PFSK-1 (cell line): Measurements from ENCODE around the gene NUP133. TPM values are rescaled to one million over a fixed set of nuclear protein-coding genes. Genes with fewer than 3 reads are reported as not detected.

Source experiments
- FOXP2 ChIP-seq: optimal IDR thresholded peaks from 2 replicates; pipeline ENCODE3; 2011; ENCODE audit warnings: borderline replicate concordance, control low read depth, inconsistent platforms; ENCODE audit not compliant: insufficient read depth; ENCODE audit errors: extremely low read length, extremely low read depth
- POLR2AphosphoS5 ChIP-seq: IDR thresholded peaks from 2 replicates; pipeline ENCODE4 v1.6.1; 2012; ENCODE audit warnings: low read depth, mild to moderate bottlenecking, control low read depth, low read length, moderate library complexity
- REST ChIP-seq, 2 experiments: IDR thresholded peaks; 2 replicates each; pipeline versions ENCODE4 v1.6.1 to v1.8.0; 2011 to 2012; ENCODE audit warnings: low read depth in 2 of 2, low read length in 2 of 2, control low read depth in 1 of 2, inconsistent platforms in 1 of 2, mild to moderate bottlenecking in 1 of 2, moderate library complexity in 1 of 2; ENCODE audit not compliant: insufficient read depth in 1 of 2
- SIN3A ChIP-seq: IDR thresholded peaks from 2 replicates; pipeline ENCODE4 v1.6.1; 2012; ENCODE audit warnings: mild to moderate bottlenecking, low read length, moderate library complexity, borderline replicate concordance; ENCODE audit not compliant: insufficient read depth
- TAF1 ChIP-seq: IDR thresholded peaks from 2 replicates; pipeline ENCODE4 v1.6.1; 2012; ENCODE audit warnings: low read length, control low read depth, borderline replicate concordance; ENCODE audit not compliant: insufficient read depth
- polyA plus RNA-seq: library from polyadenylated mRNA; unstranded; fragments of >200 nt; gene quantifications from one replicate; pipeline ENCODE4 v1.2.1, GENCODE V29; 2012; ENCODE audit warnings: low read depth, missing spikeins; ENCODE audit not compliant: insufficient read length

Gene NUP133
- polyA plus RNA-seq, result 17.9 TPM

- 0 out of 4 replicates have a peak, but pooled peaks have one; percentile 9 to 14 for TF ChIP-seq REST (IDR thresholded peaks at IDR 0.05; ENCODE audit: insufficient read depth in 1 of 2, low read depth in 2 of 2, low read length in 2 of 2)
- peak; percentile 99 for TF ChIP-seq POLR2AphosphoS5
- peak; percentile 63; the same call in 1 of the 2 replicates for TF ChIP-seq SIN3A
- TF ChIP-seq TAF1, result peak; percentile 97
- peak; percentile 89 for TF ChIP-seq FOXP2
These were observed at the start of gene NUP133 for GRCh38 chr1:229507951-229508822. Gene NUP133 (minus strand): TSS chr1:229508341. CDS start chr1:229508249, 92 bp downstream.

GRCh38 chr1:229557200-229557850, 49.2 kb upstream of the NUP133 start:
- TF ChIP-seq FOXP2 (no peak), SIN3A (no peak), TAF1 (no peak), REST (IDR thresholded peaks at IDR 0.05; ENCODE audit: insufficient read depth in 1 of 2, low read depth in 2 of 2, low read length in 2 of 2) (no peak), POLR2AphosphoS5 (no peak)

- TF ChIP-seq REST (IDR thresholded peaks at IDR 0.05; ENCODE audit: insufficient read depth in 1 of 2, low read depth in 2 of 2, low read length in 2 of 2), result no peak
- TF ChIP-seq SIN3A, result no peak
- no peak for TF ChIP-seq FOXP2
- no peak for TF ChIP-seq TAF1
- no peak for TF ChIP-seq POLR2AphosphoS5
These were observed 46.9 kb upstream of the NUP133 start for GRCh38 chr1:229554886-229555621.

GRCh38 chr1:229553621-229554130, 45.5 kb upstream of the NUP133 start:
- TF ChIP-seq TAF1 (no peak), REST (IDR thresholded peaks at IDR 0.05; ENCODE audit: insufficient read depth in 1 of 2, low read depth in 2 of 2, low read length in 2 of 2) (no peak), POLR2AphosphoS5 (no peak), SIN3A (no peak), FOXP2 (no peak)
